ENCODE results near the gene RNH1. TPM values are rescaled to one million over a fixed set of nuclear protein-coding genes. Genes with fewer than 3 reads are reported as not detected.

The RNH1 gene
- total and polyA plus RNA-seq, 2 of the 8 experiments (the other 6 are each of a cell fraction or from before 2014, with no cell fraction given) = 48.7 to 49.8 TPM

GRCh38 chr11:488062-488461, 19.0 kb downstream of the RNH1 start (continued):
- TF ChIP-seq SRF (IDR thresholded peaks at IDR 0.05; ENCODE audit: low read depth, low read length) (no peak), ASH2L (IDR thresholded peaks at IDR 0.05; ENCODE audit: low read length) (no peak), SAP30 (IDR thresholded peaks at IDR 0.05; ENCODE audit: insufficient read depth, insufficient replicate concordance, low read length) (no peak), SIN3A (conservative IDR thresholded peaks at IDR 0.05 in 1 of 2, IDR thresholded peaks at IDR 0.05 in 1 of 2; ENCODE audit: low read depth in 1 of 2, low read length in 2 of 2) (no peak)

Data from H1 (cell line).